Choroid plexus epithelial cell (primary cell): ENCODE results near the gene PLA2G2C.

Experiments used
- DNase-seq: peaks from one replicate; pipeline ENCODE4 v3.0.0-alpha.2; 2010; ENCODE audit warnings: low read depth
- H3K4me3 ChIP-seq: 2 replicates; pipeline ENCODE4 v1.5.1; 2011; ENCODE audit warnings: low read depth, mild to moderate bottlenecking, control low read depth, low read length, moderate library complexity
- CTCF ChIP-seq: conservative IDR thresholded peaks from 2 replicates; pipeline ENCODE4 v1.5.1; 2011; ENCODE audit warnings: low read depth, mild to moderate bottlenecking, control low read depth, inconsistent platforms, low read length, moderate library complexity

PLA2G2C gene

GRCh38 chr1:20190256-20191160, 4.2 kb upstream of the PLA2G2C start:
- DNase-seq: no peak

GRCh38 chr1:20189664-20190063, 3.3 kb upstream of the PLA2G2C start:
- DNase-seq: no peak
- TF ChIP-seq CTCF: no peak
- H3K4me3 ChIP-seq: no peak overlapping the region

More at GRCh38 chr1:20190256-20191160, 4.2 kb upstream of the PLA2G2C start:
- no peak for TF ChIP-seq CTCF
- no peak overlapping the region for H3K4me3 ChIP-seq

- TF ChIP-seq CTCF: no peak
- no peak overlapping the region for H3K4me3 ChIP-seq
- no peak for DNase-seq
Measured at GRCh38 chr1:20188455-20188817, 2.1 kb upstream of the PLA2G2C start.

- no peak overlapping the region for H3K4me3 ChIP-seq
- TF ChIP-seq CTCF: no peak
- DNase-seq: no peak
Measured at GRCh38 chr1:20187813-20188454, 1.6 kb upstream of the PLA2G2C start.

- no peak for TF ChIP-seq CTCF
- no peak for DNase-seq
- no peak overlapping the region for H3K4me3 ChIP-seq
Measured at GRCh38 chr1:20187103-20187812, 940 bp upstream of the PLA2G2C start.

GRCh38 chr1:20184997-20185833, 1.1 kb downstream of the PLA2G2C start:
- no peak overlapping the region for H3K4me3 ChIP-seq
- no peak for DNase-seq
- TF ChIP-seq CTCF: no peak
